ENCODE results near the gene KCNMA1.
"Not testable (repeated sequence)": the region's sequence is repeated elsewhere in the genome, so short reads cannot be mapped to it uniquely, and the experiment has no call there.

KCNMA1 gene

GRCh38 chr10:77661100-77661499, 23.5 kb upstream of the KCNMA1 start:
- no peak for DNase-seq

GRCh38 chr10:77659046-77659670, 21.6 kb upstream of the KCNMA1 start:
- DNase-seq: not testable (repeated sequence)

DNA sequence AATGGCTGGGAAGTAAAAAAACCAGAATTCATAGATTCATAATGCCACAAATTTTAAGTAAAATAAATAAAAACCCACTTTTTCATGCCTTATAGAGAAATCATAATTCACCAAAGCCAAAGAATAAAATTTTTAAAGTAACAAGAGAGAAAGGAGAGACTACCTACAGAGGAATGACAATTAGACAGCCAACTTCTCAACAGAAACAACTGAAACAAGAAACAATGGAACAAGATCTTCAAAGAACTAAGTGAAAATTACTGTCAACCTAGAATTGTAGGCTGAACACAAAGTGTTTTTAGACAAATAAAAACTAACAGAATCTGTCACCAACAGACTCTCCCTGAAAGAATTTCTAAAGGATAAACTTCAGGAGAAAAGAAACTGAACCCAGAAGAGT, 15.6 kb upstream of the KCNMA1 start:
- DNase-seq: no peak

GRCh38 chr10:77649333-77650331, 12.0 kb upstream of the KCNMA1 start:
- DNase-seq: no peak

GRCh38 chr10:77648472-77648871, 10.9 kb upstream of the KCNMA1 start:
- DNase-seq: no peak

DNA sequence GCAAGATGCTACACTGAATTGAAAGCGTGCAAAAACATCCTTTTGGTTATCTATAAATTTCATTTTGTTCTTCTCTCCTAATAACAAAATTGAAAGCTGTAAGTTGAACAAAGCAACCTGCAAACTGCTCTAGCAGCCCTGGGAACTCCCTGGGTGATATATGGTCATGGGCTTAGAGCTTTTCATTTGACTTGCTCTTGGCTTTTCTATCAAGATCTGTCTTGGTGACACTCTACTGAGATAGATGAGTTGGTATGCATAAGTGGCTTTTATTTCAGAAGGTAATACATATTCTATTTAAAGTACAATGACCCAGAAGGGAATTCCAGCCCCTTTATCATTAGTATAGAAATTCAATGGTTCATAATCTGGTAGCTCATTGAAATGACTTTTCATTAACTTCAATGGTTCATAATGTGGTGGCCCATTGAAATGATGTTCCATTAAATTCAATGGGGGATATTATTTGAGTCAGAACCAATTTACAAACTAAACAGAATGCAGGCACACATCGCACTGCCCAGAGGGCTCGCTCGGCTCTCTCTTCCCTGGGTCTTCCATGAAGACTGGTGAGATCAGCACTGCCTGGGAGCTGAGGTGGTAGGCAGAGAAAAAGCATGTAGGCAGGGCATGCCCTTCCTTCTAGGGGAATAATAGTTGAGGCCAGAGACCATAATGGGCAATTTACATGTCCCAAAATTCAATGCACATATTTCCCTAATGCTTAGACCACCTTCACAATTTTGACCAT, 10.1 kb upstream of the KCNMA1 start:
- DNase-seq: no peak

DNA sequence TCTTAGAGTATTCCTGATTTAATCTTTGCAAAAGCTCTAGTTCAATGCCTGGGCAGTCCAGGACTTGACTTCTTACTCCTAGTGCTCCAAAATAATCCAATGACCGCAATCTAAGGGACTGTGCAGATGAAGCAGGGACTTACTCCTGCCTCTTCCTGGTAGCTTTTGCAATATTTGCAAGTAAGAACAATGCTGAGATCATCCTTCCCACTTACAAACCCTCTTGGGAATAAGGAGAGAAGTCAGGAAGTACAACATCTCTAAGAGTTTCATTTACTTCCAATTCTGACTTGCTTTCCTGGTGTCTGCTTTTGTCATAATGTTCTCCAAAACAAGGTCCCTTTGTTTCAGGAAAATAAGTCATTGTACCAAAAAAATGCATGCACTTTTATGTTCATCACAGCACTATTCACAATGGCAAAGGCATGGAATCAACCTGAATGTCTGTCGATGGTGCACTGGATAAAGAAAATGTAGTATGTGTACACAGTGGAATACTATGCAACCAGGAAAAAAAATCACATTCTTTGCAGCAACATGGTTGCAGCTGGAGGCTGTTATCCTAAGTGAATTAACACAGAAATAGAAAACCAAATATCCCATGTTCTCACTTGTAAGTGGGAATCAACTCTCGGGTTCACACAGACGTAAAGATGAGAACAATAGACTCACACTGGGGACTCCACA, 7.1 kb upstream of the KCNMA1 start:
- no peak for DNase-seq

DNA sequence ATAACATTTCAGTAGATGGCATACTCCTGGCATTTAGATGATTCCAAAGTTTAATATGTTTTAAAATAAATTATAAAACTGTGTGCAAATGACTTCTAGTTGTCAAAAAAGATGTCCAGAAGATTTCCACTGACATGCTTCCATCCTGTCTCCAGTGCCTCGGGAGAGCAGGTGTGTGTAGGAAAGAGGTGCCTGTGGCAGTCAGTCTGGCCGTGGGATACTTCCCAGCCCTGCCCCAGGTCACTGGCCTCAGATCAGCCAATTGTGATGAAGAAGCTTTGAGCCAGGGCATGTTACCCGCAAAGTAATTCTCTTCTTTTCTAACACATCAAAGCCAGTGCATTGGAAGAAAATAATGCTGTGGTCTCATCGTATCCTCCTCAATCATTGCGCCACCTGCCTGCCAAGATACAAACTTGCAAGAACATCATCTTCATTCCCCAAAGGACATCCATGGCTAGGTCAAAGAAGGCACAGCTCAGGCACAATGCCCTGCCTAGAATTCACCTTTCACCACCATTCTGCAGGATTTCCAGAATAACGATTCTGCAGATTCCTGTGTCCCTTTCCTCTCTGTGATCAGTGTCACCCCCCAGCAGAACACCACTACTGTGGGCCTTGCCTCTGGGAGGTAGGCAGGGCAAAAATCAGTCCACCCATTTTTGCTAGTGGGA, 6.3 kb upstream of the KCNMA1 start:
- no peak for DNase-seq

GRCh38 chr10:77641788-77642397, 4.3 kb upstream of the KCNMA1 start:
- peak; percentile 16 for DNase-seq

DNA sequence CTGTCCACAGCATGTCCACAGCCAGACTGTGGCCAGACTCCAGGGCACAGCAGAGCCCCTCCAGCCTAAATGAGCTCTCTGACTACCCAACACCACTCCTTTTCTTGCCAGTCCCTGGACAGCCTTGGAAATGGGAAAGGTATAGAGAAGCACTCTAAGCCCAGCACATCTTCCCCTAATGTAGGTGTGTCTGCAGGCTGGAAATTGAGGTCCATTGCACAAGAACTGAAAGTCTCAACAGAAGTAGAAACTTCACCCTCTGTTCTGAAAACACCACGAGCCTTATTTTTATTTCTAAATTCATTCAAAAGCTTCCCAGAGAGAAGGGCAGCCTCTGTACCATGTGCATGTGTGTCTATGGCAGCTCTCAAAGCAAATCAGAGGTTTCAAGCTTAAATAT, 3.7 kb upstream of the KCNMA1 start:
- no peak for DNase-seq

GRCh38 chr10:77640167-77640566, 2.6 kb upstream of the KCNMA1 start:
- DNase-seq: no peak

- DNase-seq: no peak
These were observed 2.1 kb upstream of the KCNMA1 start for GRCh38 chr10:77639756-77640155.

GRCh38 chr10:77638321-77639101, 903 bp upstream of the KCNMA1 start:
- DNase-seq: no peak

GRCh38 chr10:77636967-77637531, 559 bp downstream of the KCNMA1 start:
- no peak for DNase-seq

GRCh38 chr10:77636282-77636966, 1.2 kb downstream of the KCNMA1 start:
- no peak for DNase-seq

- no peak for DNase-seq
These were observed 2.0 kb downstream of the KCNMA1 start for GRCh38 chr10:77635402-77636227.

DNA sequence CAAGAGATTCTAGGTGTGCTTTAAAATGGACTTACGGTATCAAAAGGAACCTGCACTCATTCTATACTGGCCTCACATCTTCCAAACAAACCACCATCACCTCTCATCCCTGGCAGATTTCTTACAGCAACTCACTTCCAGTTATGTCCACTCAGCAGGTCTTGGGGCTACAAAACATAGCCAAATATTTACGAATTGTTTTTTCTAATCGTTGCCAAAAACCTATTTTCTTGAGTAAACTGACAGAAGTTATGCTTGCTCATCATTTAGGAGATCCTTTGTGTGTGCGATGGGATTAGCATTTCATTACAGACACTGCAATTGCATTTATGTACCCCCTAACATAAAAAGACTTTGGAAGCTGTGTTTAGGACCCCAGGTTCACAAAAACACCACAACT, 2.7 kb downstream of the KCNMA1 start:
- no peak for DNase-seq

DNA sequence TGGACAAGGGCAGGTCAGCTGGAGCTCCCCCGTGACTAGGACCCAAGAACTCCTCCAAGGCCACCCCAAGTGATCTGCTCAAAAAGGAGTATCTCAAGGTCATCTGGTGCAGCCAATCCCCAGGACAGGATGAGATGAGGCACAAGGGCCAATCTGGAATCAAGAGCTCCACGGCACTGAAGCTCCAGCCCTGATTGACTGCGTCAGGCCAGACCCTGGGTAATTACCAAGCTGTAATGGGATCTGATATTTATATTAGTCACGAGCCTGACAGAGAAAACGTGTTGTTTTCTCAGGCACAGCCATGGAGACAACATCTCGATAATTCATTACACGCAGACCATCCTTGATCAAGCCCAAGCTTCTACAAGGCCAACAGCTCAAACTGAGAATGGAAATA, 4.2 kb downstream of the KCNMA1 start:
- DNase-seq: no peak

- no peak for DNase-seq
These were observed 6.4 kb downstream of the KCNMA1 start for GRCh38 chr10:77631241-77631640.

Data from NCI-H2029 treated with DMSO at 0.1 percent for 48 hours (cell line).